Loucy (cell line): Measurements from ENCODE around the gene PPP6C.
A peak's percentile ranks its signal among the peaks of the same experiment; 100 is the strongest.

Experiments used
- H2AFZ ChIP-seq: fragments of 200-600 bp; sonication (generic); 2 replicates; pipeline ENCODE4 v1.6.0; 2016; ENCODE audit warnings: antibody characterized with exemption, mild to moderate bottlenecking, low read length, moderate library complexity
- H3F3A ChIP-seq: fragments of 200-600 bp; 2 replicates; pipeline ENCODE4 v1.6.0; 2016; ENCODE audit warnings: antibody characterized with exemption, low read depth, mild to moderate bottlenecking
- H3K27me3 ChIP-seq: fragments of 200-600 bp; sonication (generic); 2 replicates; pipeline ENCODE4 v1.6.1; 2014; ENCODE audit warnings: low read length, mild to moderate bottlenecking; ENCODE audit not compliant: insufficient read depth, poor library complexity, severe bottlenecking
- H3K36me3 ChIP-seq: fragments of 200-600 bp; sonication (generic); 2 replicates; pipeline ENCODE4 v1.6.1; 2016; ENCODE audit warnings: low read length; ENCODE audit not compliant: insufficient read depth
- H3K4me1 ChIP-seq: fragments of 200-600 bp; sonication (generic); 2 replicates; pipeline ENCODE4 v1.5.1; 2014; ENCODE audit warnings: low read length, mild to moderate bottlenecking; ENCODE audit not compliant: insufficient read depth, poor library complexity, severe bottlenecking
- H3K4me2 ChIP-seq: fragments of 200-600 bp; sonication (generic); 2 replicates; pipeline ENCODE4 v1.6.0; 2014; ENCODE audit warnings: antibody characterized with exemption, low read length, low read depth, mild to moderate bottlenecking; ENCODE audit not compliant: poor library complexity, severe bottlenecking
- H3K4me3 ChIP-seq: fragments of 200-600 bp; sonication (generic); 2 replicates; pipeline ENCODE4 v1.5.1; 2014; ENCODE audit warnings: low read length, mild to moderate bottlenecking, mixed read lengths; ENCODE audit not compliant: poor library complexity, severe bottlenecking
- H3K79me2 ChIP-seq: fragments of 200-600 bp; sonication (generic); 2 replicates; pipeline ENCODE4 v1.6.1; 2014; ENCODE audit warnings: low read length; ENCODE audit not compliant: insufficient read depth
- H3K9ac ChIP-seq: fragments of 200-600 bp; sonication (generic); 2 replicates; pipeline ENCODE4 v1.6.0; 2014; ENCODE audit warnings: mild to moderate bottlenecking, low read depth, low read length, moderate library complexity; ENCODE audit not compliant: poor library complexity, severe bottlenecking
- H3K9me2 ChIP-seq: fragments of 200-600 bp; sonication (generic); replicated peaks from 2 replicates; pipeline ENCODE4 v1.6.1; 2016; ENCODE audit warnings: low read depth, low read length, mixed read lengths
- H3K9me3 ChIP-seq: fragments of 200-600 bp; sonication (generic); 2 replicates; pipeline ENCODE4 v1.6.1; 2014; ENCODE audit warnings: mild to moderate bottlenecking, antibody characterized with exemption, low read length, low read depth; ENCODE audit not compliant: insufficient read depth
- H4K20me1 ChIP-seq: fragments of 200-600 bp; sonication (generic); 2 replicates; pipeline ENCODE4 v1.6.0; 2014; ENCODE audit warnings: antibody characterized with exemption, low read length, mild to moderate bottlenecking; ENCODE audit not compliant: insufficient read depth, poor library complexity, severe bottlenecking
- EZH2phosphoT487 ChIP-seq: fragments of 200-600 bp; IDR thresholded peaks from 2 replicates; pipeline ENCODE4 v1.6.1; 2018; ENCODE audit warnings: antibody characterized with exemption, mild to moderate bottlenecking, moderate library complexity, borderline replicate concordance
- TF ChIP-seq, protein P1 (sequence below): fragments of 200-600 bp; sonication (generic); conservative IDR thresholded peaks from 2 replicates; pipeline ENCODE4 v1.5.1; 2014; ENCODE audit warnings: mild to moderate bottlenecking, antibody characterized with exemption, low read length

Gene PPP6C

DNA sequence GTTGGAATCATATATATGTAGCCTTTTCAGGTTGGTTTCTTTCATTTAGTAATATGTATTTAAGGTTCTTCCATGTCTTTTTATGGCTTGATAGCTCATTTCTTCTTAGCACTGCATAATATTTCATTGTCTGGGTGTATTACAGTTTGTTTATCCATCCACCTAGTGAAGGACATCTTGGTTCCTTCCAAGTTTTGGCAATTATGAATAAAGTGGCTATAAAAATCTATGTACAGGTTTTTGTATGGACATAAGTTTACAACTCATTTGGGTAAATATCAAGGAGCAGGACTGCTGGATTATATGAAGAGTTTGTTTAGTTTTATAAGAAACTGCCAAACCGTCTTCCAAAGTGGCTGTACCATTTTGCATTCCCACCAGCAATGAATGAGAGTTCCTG, 11.7 kb downstream of the PPP6C start:
- no peaks in the 10 kb centered on the region for H3K4me1 ChIP-seq
- H3K9me2 ChIP-seq = no peaks in the 10 kb centered on the region
- H3K4me2 ChIP-seq = no peak overlapping the region
- H4K20me1 ChIP-seq = peaks cover 69% of the 10 kb centered on the region
- H3K36me3 ChIP-seq = peaks cover 4% of the 10 kb centered on the region; the same call in 1 of the 2 replicates
- TF ChIP-seq EZH2phosphoT487 = no peak
- TF ChIP-seq, protein P1, sequence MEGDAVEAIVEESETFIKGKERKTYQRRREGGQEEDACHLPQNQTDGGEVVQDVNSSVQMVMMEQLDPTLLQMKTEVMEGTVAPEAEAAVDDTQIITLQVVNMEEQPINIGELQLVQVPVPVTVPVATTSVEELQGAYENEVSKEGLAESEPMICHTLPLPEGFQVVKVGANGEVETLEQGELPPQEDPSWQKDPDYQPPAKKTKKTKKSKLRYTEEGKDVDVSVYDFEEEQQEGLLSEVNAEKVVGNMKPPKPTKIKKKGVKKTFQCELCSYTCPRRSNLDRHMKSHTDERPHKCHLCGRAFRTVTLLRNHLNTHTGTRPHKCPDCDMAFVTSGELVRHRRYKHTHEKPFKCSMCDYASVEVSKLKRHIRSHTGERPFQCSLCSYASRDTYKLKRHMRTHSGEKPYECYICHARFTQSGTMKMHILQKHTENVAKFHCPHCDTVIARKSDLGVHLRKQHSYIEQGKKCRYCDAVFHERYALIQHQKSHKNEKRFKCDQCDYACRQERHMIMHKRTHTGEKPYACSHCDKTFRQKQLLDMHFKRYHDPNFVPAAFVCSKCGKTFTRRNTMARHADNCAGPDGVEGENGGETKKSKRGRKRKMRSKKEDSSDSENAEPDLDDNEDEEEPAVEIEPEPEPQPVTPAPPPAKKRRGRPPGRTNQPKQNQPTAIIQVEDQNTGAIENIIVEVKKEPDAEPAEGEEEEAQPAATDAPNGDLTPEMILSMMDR = no peak
- no peak overlapping the region for H3K4me3 ChIP-seq
- H3K27me3 ChIP-seq = no peaks in the 10 kb centered on the region
- H3K9me3 ChIP-seq = no peaks in the 10 kb centered on the region
- H3K79me2 ChIP-seq = peaks cover 96% of the 10 kb centered on the region
- H3K9ac ChIP-seq = no peak overlapping the region
- H2AFZ ChIP-seq = no peak overlapping the region
- no peaks in the 10 kb centered on the region for H3F3A ChIP-seq

DNA sequence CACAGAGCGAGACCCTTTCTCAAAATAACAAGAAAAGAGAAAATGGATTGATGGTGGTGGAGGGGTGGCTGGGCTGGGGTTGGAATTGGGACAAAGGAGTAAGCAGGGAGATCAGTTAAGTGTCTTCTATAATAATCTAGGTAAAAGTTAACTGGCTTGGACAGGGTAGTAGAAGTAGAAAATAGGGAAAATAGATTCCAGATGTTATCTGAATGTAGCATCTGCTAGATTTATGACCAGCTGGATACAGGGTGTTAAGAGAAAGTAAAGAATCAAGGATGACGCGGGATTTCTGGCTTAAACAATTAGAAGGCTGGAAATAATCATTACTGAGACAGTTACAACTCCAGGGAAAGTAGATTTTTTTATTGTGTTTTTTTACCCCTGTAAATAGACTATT, 13.0 kb downstream of the PPP6C start:
- H2AFZ ChIP-seq = no peak overlapping the region
- H3K4me1 ChIP-seq = peaks cover 12% of the 10 kb centered on the region
- H3K36me3 ChIP-seq = peaks cover 4% of the 10 kb centered on the region; the same call in 1 of the 2 replicates
- H3K4me3 ChIP-seq = no peak overlapping the region
- peaks cover 96% of the 10 kb centered on the region for H3K79me2 ChIP-seq
- H3K9ac ChIP-seq = no peak overlapping the region
- H4K20me1 ChIP-seq = peaks cover 70% of the 10 kb centered on the region
- TF ChIP-seq EZH2phosphoT487 = no peak
- TF ChIP-seq, protein P1 = no peak
- no peaks in the 10 kb centered on the region for H3F3A ChIP-seq
- no peaks in the 10 kb centered on the region for H3K9me2 ChIP-seq
- H3K4me2 ChIP-seq = no peak overlapping the region
- no peaks in the 10 kb centered on the region for H3K9me3 ChIP-seq
- no peaks in the 10 kb centered on the region for H3K27me3 ChIP-seq

DNA sequence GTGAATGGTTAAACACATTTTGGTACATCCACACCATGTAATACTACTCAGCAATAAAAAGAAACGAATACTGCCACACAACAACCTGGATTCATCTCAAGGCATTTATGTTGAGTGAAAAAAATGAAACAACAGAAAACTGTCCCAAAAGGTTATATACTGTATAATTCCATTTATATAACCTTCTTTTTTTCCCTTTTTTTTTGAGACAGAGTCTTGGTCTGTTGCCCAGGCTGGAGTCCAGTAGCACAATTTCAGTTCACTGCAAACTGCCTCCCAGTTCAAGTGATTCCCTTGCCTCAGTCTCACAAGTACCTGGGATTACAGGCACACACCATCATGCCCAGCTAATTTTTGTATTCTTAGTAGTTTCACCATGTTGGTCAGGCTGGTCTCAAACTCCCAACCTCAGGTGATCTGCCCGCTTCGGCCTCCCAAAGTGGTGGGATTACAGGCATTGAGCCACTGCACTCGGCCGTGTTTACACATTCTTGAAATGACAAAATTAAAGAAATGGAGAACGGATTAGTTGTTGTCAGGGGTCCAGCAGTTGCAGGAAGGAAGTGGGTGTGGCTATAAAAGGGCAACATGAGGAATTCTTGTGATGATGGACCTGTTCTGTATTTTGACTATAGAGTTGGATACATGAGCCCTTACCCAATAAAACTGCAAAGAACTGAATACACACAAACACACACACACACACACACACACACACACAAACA, 17.4 kb downstream of the PPP6C start:
- Histone ChIP-seq H3K4me2 (peak overlapping the region; percentile 28), H3K4me1 (peaks cover 12% of the 10 kb centered on the region), H3F3A (no peaks in the 10 kb centered on the region), H3K79me2 (peaks cover 73% of the 10 kb centered on the region), H3K4me3 (no peak overlapping the region), H3K9me3 (no peaks in the 10 kb centered on the region), H2AFZ (no peak overlapping the region), H3K27me3 (no peaks in the 10 kb centered on the region), H4K20me1 (peaks cover 30% of the 10 kb centered on the region), H3K36me3 (peaks cover 30% of the 10 kb centered on the region), H3K9me2 (no peaks in the 10 kb centered on the region), H3K9ac (no peak overlapping the region)
- TF ChIP-seq EZH2phosphoT487 = no peak
- TF ChIP-seq, protein P1 = no peak
